Endothelial cell of umbilical vein (primary cell): ENCODE data around the gene ANKRD36. TPM values are rescaled to one million over a fixed set of nuclear protein-coding genes. Genes with fewer than 3 reads are reported as not detected.
"Not testable (repeated sequence)": the region's sequence is repeated elsewhere in the genome, so short reads cannot be mapped to it uniquely, and the experiment has no call there.

Experiments
- BruUV-seq: library from RNA; stranded (reverse); fragments of 400-500 nt; replicated peaks from 2 replicates; lab custom pipeline; 2021; lab: Mats Ljungman, UMichigan
- CTCF ChIA-PET: fragments of 300-600, 350-600 bp; sonication (Branson Sonifier 250); formaldehyde crosslinking; loops from one replicate; lab custom pipeline; 2021; ENCODE audit warnings: antibody characterized with exemption, inconsistent platforms; lab: Charles Lee
- POLR2A ChIA-PET: fragments of 300-600, 350-600 bp; sonication (Branson Sonifier 250); formaldehyde crosslinking; loops from one replicate; lab custom pipeline; 2021; ENCODE audit warnings: antibody characterized with exemption, inconsistent platforms; lab: Charles Lee
- DNase-seq: peaks from one replicate; pipeline ENCODE4 v3.0.0-alpha.2; 2011; ENCODE audit warnings: low read depth, low spot score
- FAIRE-seq: peaks from 2 replicates; lab custom pipeline; 2011; peaks lifted over from hg19 to GRCh38; lab: Jason Lieb, UNC
- H2AFZ ChIP-seq: 2 replicates; pipeline ENCODE4 v1.6.0; 2012; ENCODE audit warnings: low read depth, low read length, control low read depth, inconsistent platforms
- H3K27ac ChIP-seq: 2 replicates; pipeline ENCODE4 v1.5.1; 2011; ENCODE audit warnings: low read depth, mild to moderate bottlenecking, control low read depth, low read length, moderate library complexity; ENCODE audit not compliant: insufficient read depth
- H3K27me3 ChIP-seq, 2 experiments: 2 replicates each; pipeline versions ENCODE4 v1.6.0 to v1.6.1; 2011; ENCODE audit warnings: low read length in 2 of 2, mixed read lengths in 1 of 2; ENCODE audit not compliant: control insufficient read depth in 2 of 2, insufficient read depth in 2 of 2
- H3K36me3 ChIP-seq, 2 experiments: 2 replicates in 1 of 2; 3 replicates in 1 of 2; pipeline ENCODE4 v1.5.1; 2011; ENCODE audit warnings: low read length in 2 of 2, mild to moderate bottlenecking in 1 of 2, moderate library complexity in 1 of 2; ENCODE audit not compliant: control insufficient read depth in 2 of 2, insufficient read depth in 2 of 2; ENCODE audit errors: extremely low read depth in 1 of 2
- H3K4me1 ChIP-seq: 3 replicates; pipeline ENCODE4 v1.5.1; 2011; ENCODE audit warnings: mild to moderate bottlenecking, low read length; ENCODE audit not compliant: control insufficient read depth, insufficient read depth; ENCODE audit errors: extremely low read depth
- H3K4me2 ChIP-seq: 2 replicates; pipeline ENCODE4 v1.6.1; 2011; ENCODE audit warnings: low read length, control low read depth, mixed read lengths; ENCODE audit not compliant: insufficient read depth
- H3K4me3 ChIP-seq, 3 experiments: fragments of 200-600 bp in 1 of 3; sonication (generic), shearing (Covaris generic) in 1 of 3; replicated peaks in 1 of 3; 2 replicates each; pipeline ENCODE4 v1.5.1; 2011 to 2016; ENCODE audit warnings: control low read depth in 3 of 3, low read length in 3 of 3, mild to moderate bottlenecking in 2 of 3, inconsistent platforms in 1 of 3, low read depth in 1 of 3, moderate library complexity in 1 of 3; ENCODE audit not compliant: insufficient read depth in 1 of 3
- H3K79me2 ChIP-seq: 2 replicates; pipeline ENCODE4 v1.6.0; 2012; ENCODE audit warnings: low read length, inconsistent platforms; ENCODE audit not compliant: control insufficient read depth, insufficient read depth
- H3K9ac ChIP-seq: replicated peaks from 2 replicates; pipeline ENCODE3; 2011; ENCODE audit warnings: low read length, control low read depth; ENCODE audit not compliant: insufficient read depth; ENCODE audit errors: extremely low read depth
- H3K9me1 ChIP-seq: replicated peaks from 3 replicates; pipeline ENCODE4 v1.6.0; 2011; ENCODE audit warnings: mild to moderate bottlenecking, low read length; ENCODE audit not compliant: control insufficient read depth, insufficient read depth; ENCODE audit errors: extremely low read depth
- H3K9me3 ChIP-seq: replicated peaks from 2 replicates; pipeline ENCODE4 v1.5.1; 2012; ENCODE audit warnings: low read length, inconsistent platforms; ENCODE audit not compliant: control insufficient read depth, insufficient read depth
- H4K20me1 ChIP-seq: replicated peaks from 2 replicates; pipeline ENCODE3; 2011; ENCODE audit warnings: mild to moderate bottlenecking, low read length; ENCODE audit not compliant: control insufficient read depth, insufficient read depth; ENCODE audit errors: extremely low read depth
- dilution Hi-C: fragments of 300-500 bp; cut with MboI; formaldehyde crosslinking; loops from one replicate; pipeline ENCODE4 v1.15.0; 2019; ENCODE audit warnings: low sequenced_read_pairs; ENCODE audit not compliant: extremely low pct_ligation_motif_present
- intact Hi-C: fragments of 100-400 bp; cut with micrococcal nuclease; formaldehyde crosslinking; loops from one replicate; pipeline ENCODE4 v1.10.0; 2022
- polyA plus RNA-seq, 4 experiments: library from polyadenylated mRNA; depleted of rRNA in 3 of 4; stranded (reverse) in 3 of 4; unstranded in 1 of 4; fragments of >200 nt; gene quantifications; 2 replicates each; pipeline versions ENCODE4 v1.2.1 to v1.2.3, GENCODE V29; 2011 to 2012; ENCODE audit warnings: missing spikeins in 1 of 4
- total RNA-seq: library from RNA; stranded (reverse); gene quantifications from 2 replicates; pipeline ENCODE4 v1.2.3, GENCODE V29; 2021
- TF ChIP-seq, protein P1 (sequence below), 2 donors: IDR thresholded peaks; 1 replicate in 1 of 2; 2 replicates in 1 of 2; pipeline ENCODE4 v1.5.1; 2011; ENCODE audit warnings: low read length in 2 of 2, mild to moderate bottlenecking in 2 of 2, moderate library complexity in 2 of 2, control low read depth in 1 of 2, inconsistent platforms in 1 of 2, low read depth in 1 of 2; ENCODE audit not compliant: insufficient read depth in 1 of 2; ENCODE audit errors: extremely low read depth in 1 of 2

ANKRD36 gene
- total and polyA plus RNA-seq, 2 donors (not counting 3 experiments of a cell fraction or from before 2014, with no cell fraction given), result 7.2 to 91.7 TPM

DNA sequence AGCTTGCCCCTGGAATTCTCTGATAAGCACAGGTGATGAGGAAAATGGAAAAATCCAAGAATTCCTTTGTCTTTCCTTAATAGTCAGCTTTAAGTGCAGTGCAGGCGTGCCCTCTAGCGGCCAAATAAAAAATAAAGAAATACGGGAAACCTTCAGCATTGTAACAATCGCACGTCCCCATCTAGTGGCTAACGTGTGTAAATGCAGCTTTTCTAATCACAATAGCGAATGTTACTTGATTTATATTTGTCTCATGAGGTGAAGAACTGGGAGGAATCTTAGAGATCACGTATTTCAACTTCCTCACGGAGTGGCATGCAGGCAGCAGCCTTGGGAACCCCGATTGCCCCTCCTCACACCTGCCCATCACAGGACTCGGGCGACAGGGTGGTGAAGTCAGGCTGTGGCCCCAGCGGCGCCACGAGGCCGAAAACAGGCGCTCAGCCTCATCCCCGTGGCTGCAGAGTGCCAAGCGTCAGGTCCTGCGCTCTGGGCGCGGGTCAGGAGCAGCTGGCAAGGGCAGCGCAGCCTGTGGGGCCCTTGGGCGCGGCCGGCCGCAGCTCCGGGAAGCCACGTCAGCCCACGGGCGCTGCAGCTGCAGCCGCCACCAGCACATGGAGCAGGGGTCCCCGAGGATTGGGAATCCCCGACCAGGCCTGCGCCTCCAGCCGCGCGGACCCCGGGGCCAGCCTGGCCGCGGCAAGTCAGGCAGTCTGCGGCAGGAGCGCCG, 468 bp upstream of the ANKRD36 start:
- dilution Hi-C loops, H3K27me3 ChIP-seq, H3K36me3 ChIP-seq, H3K79me2 ChIP-seq, H4K20me1 ChIP-seq, H3K4me1 ChIP-seq, H3K9me1 ChIP-seq, H3K9me3 ChIP-seq: not testable (repeated sequence)
- Histone ChIP-seq H2AFZ (peak overlapping the region; percentile 92), H3K9ac (peak overlapping the region; percentile 55), H3K4me2 (peak overlapping the region; percentile 75), H3K27ac (peak overlapping the region; percentile 61), H3K4me3 (peak overlapping the region; percentile 29 to 59 (median 52))
- FAIRE-seq (peak; percentile 96), DNase-seq (peak; percentile 64)
- TF ChIP-seq, protein P1, sequence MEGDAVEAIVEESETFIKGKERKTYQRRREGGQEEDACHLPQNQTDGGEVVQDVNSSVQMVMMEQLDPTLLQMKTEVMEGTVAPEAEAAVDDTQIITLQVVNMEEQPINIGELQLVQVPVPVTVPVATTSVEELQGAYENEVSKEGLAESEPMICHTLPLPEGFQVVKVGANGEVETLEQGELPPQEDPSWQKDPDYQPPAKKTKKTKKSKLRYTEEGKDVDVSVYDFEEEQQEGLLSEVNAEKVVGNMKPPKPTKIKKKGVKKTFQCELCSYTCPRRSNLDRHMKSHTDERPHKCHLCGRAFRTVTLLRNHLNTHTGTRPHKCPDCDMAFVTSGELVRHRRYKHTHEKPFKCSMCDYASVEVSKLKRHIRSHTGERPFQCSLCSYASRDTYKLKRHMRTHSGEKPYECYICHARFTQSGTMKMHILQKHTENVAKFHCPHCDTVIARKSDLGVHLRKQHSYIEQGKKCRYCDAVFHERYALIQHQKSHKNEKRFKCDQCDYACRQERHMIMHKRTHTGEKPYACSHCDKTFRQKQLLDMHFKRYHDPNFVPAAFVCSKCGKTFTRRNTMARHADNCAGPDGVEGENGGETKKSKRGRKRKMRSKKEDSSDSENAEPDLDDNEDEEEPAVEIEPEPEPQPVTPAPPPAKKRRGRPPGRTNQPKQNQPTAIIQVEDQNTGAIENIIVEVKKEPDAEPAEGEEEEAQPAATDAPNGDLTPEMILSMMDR (IDR thresholded peaks at IDR 0.05; ENCODE audit: extremely low read depth in 1 of 2, insufficient read depth in 1 of 2, low read depth in 1 of 2, low read length in 2 of 2), result peak; percentile 56 to 59
- intact Hi-C loops, result loop anchor here (1.0 kb wide), 2 partner anchors 100 to 254 kb away; partner anchors contain the start of gene ANKRD39
- TSS peak; percentile 25 for BruUV-seq
- ChIA-PET CTCF (interaction anchor here (0.6 to 1.9 kb wide), 17 partner anchors 8 to 705 kb away, joined by 3 to 16 read pairs (median 4); partner anchors contain the start of genes ANKRD39 and CNNM3), POLR2A (interaction anchor here (0.7 kb wide), 1 partner anchor 255 kb away, joined by 3 read pairs; the partner anchor contains the start of gene ANKRD39)

- H3K9me1 ChIP-seq, H3K4me1 ChIP-seq, CTCF ChIA-PET, dilution Hi-C loops, BruUV-seq, H4K20me1 ChIP-seq, FAIRE-seq, H3K27me3 ChIP-seq, DNase-seq, POLR2A ChIA-PET, H3K79me2 ChIP-seq, H3K36me3 ChIP-seq, H3K9me3 ChIP-seq: not testable (repeated sequence)
- intact Hi-C loops, result loop anchor here (1.0 kb wide), 1 partner anchor 256 kb away; the partner anchor contains the start of gene ANKRD39
- peak overlapping the region; percentile 48 for H3K27ac ChIP-seq
- peak overlapping the region; percentile 59 to 70 (median 66) for H3K4me3 ChIP-seq
- H3K9ac ChIP-seq, result peak overlapping the region; percentile 73
- peak overlapping the region; percentile 42 for H3K4me2 ChIP-seq
- H2AFZ ChIP-seq, result peak overlapping the region; percentile 96
Measured at GRCh38 chr2:97113882-97114255, 916 bp downstream of the ANKRD36 start.

DNA sequence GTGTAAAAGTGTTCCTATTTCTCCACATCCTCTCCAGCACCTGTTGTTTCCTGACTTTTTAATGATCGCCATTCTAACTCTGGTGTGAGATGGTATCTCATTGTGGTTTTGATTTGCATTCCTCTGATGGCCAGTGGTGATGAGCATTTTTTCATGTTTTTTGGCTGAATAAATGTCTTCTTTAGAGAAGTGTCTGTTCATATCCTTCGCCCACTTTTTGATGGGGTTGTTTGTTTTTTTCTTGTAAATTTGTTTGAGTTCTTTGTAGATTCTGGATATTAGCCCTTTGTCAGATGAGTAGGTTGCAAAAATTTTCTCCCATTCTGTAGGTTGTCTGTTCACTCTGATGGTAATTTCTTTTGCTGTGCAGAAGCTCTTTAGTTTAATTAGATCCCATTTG, 16.1 kb downstream of the ANKRD36 start:
- H3K9me3 ChIP-seq, H3K9ac ChIP-seq, CTCF ChIA-PET, H3K4me3 ChIP-seq, POLR2A ChIA-PET, H4K20me1 ChIP-seq, H3K27ac ChIP-seq, dilution Hi-C loops, FAIRE-seq, H2AFZ ChIP-seq, H3K4me1 ChIP-seq, H3K4me2 ChIP-seq, H3K36me3 ChIP-seq, H3K27me3 ChIP-seq, intact Hi-C loops, H3K9me1 ChIP-seq, BruUV-seq, DNase-seq, H3K79me2 ChIP-seq: not testable (repeated sequence)
